CD4-positive, alpha-beta T cell treated with Interferon gamma for 1 hour (primary cell): Measurements from ENCODE around the gene PRIMPOL.
A peak's percentile ranks its signal among the peaks of the same experiment; 100 is the strongest.
"Not testable (repeated sequence)": the region's sequence is repeated elsewhere in the genome, so short reads cannot be mapped to it uniquely, and the experiment has no call there.

Experiments used
- DNase-seq: peaks from one replicate; pipeline ENCODE4 v3.0.0-alpha.2; 2020

PRIMPOL gene

GRCh38 chr4:184649026-184649970, at the start of gene PRIMPOL, which contains the start of gene CASP3:
Gene PRIMPOL (plus strand): TSS chr4:184649738. CDS start chr4:184657141, 7,403 bp downstream.
Gene CASP3 (minus strand): TSS chr4:184649447. CDS start chr4:184638453, 10,994 bp downstream.
- DNase-seq, result peak; percentile 96

- not testable (repeated sequence) for DNase-seq
These were observed 48.6 kb upstream of the PRIMPOL start for GRCh38 chr4:184600982-184601381.

- not testable (repeated sequence) for DNase-seq
These were observed 46.7 kb upstream of the PRIMPOL start for GRCh38 chr4:184602857-184603256.

GRCh38 chr4:184607429-184607828, 42.1 kb upstream of the PRIMPOL start:
- DNase-seq, result not testable (repeated sequence)

GRCh38 chr4:184612074-184612473, 37.5 kb upstream of the PRIMPOL start:
- no peak for DNase-seq

GRCh38 chr4:184613405-184613804, 36.1 kb upstream of the PRIMPOL start:
- no peak for DNase-seq

GRCh38 chr4:184614509-184614908, 35.0 kb upstream of the PRIMPOL start:
- DNase-seq, result no peak

GRCh38 chr4:184616168-184616567, 33.4 kb upstream of the PRIMPOL start:
- not testable (repeated sequence) for DNase-seq

GRCh38 chr4:184616633-184617551, 32.6 kb upstream of the PRIMPOL start:
- no peak for DNase-seq

- DNase-seq, result no peak
These were observed 31.8 kb upstream of the PRIMPOL start for GRCh38 chr4:184617600-184618196.

- no peak for DNase-seq
These were observed 29.2 kb upstream of the PRIMPOL start for GRCh38 chr4:184620212-184620867.

GRCh38 chr4:184621518-184621917, 28.0 kb upstream of the PRIMPOL start:
- no peak for DNase-seq

- DNase-seq, result not testable (repeated sequence)
These were observed 25.0 kb upstream of the PRIMPOL start for GRCh38 chr4:184624504-184624903.

- no peak for DNase-seq
These were observed 24.5 kb upstream of the PRIMPOL start for GRCh38 chr4:184624972-184625554.

GRCh38 chr4:184625783-184626596, 23.5 kb upstream of the PRIMPOL start:
- DNase-seq, result not testable (repeated sequence)

- DNase-seq, result no peak
These were observed 21.4 kb upstream of the PRIMPOL start for GRCh38 chr4:184628103-184628502.

- DNase-seq, result no peak
These were observed 16.7 kb upstream of the PRIMPOL start for GRCh38 chr4:184632842-184633241.

GRCh38 chr4:184635381-184635780, 14.2 kb upstream of the PRIMPOL start:
- DNase-seq, result no peak

GRCh38 chr4:184636144-184636543, 13.4 kb upstream of the PRIMPOL start:
- no peak for DNase-seq

GRCh38 chr4:184636897-184637296, 12.6 kb upstream of the PRIMPOL start:
- DNase-seq, result no peak

GRCh38 chr4:184641022-184641421, 8.5 kb upstream of the PRIMPOL start:
- no peak for DNase-seq
